HG03039 (cell line): Measurements from ENCODE around the gene CHI3L2.

Experiments
- ATAC-seq: cut with Tn5 transposase; IDR thresholded peaks from one replicate; pipeline ENCODE4 v1.9.1; 2021; ENCODE audit warnings: mild to moderate bottlenecking, moderate library complexity; ENCODE audit not compliant: unreplicated experiment

The CHI3L2 gene

DNA sequence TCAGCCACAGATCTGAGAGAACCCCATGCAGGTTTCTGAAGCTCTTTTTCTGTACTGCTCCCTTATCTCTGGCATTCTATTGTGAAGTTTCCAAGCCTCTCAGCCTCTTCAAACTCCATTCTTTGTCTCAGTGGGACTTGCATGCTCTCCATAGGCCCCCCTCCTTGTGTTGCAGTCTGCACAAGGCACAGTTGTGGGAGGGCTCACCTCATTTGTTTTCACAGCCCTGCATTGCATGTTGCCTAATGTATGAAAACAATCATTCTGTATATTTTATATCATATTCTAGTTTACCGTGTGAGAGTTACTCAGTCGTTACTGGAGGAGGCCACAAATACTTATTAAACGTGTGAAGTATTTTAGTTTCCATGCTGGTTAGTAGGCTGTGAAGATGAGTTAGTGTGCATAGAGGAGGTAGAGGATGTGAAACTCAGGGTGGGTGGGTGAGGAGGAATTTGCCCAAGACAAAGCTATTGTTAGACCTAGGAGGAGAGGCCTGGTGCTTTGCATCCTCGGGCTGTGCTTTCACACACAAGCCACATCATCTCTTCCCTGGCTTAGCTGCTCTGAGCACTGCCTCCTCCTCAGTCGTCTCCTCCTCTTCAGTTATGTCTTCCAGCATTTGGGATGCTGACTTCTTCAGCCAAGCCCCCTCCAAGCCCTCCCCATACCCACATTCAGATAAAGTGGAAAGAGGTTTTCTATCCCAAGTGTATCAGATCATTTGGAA, 7.8 kb upstream of the CHI3L2 start:
- ATAC-seq, result peak; percentile 27

DNA sequence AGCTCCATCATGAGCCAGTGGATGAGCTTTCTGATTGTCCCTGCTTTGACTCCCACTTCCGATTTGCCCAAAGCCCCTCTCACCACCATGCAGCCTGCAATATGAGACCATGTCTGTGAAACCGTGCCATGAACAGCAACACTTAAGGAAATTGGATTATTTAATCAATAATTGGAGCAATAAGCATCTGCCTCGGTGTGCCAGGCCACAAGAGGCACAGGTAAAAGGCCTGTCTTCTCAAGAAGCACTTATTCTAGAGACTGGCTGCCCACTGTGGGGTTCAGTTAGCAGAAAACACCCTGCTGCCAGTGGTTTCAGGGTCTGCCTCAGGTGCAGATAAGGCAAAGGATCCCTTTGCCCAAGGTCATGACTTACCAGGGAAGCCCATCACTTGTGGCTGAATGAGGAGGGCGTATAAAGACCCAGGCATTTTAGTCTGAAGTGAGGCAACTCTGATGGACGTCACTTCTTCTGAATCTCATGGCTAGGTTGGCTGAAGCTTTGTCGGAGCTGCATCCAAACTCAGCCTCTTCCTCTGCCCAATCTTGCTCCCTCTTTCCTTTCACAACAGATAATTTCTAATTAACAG, 7.1 kb upstream of the CHI3L2 start:
- no peak for ATAC-seq

DNA sequence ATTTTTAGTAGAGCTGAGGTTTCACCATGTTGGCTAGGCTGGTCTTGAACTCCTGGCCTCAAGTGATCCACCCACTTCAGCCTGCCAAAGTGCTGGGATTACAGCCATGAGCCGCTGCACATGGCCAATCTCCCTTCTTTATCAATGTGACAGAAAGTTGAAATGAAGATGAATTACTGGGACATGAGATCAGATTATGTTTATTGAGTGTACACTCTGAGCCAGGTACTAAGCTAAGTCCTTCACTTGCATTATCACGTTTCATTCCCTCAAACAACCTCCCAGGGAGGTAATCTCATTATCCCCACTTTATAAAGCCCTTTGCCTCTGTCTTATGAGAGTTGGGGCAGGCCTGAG, 6.3 kb upstream of the CHI3L2 start:
- no peak for ATAC-seq

- ATAC-seq, result peak; percentile 53
Observed at GRCh38 chr1:111221633-111222291, 5.8 kb upstream of the CHI3L2 start.

GRCh38 chr1:111222308-111223125, 5.0 kb upstream of the CHI3L2 start:
- peak; percentile 0 for ATAC-seq

GRCh38 chr1:111223126-111223685, 4.3 kb upstream of the CHI3L2 start:
- ATAC-seq, result no peak

GRCh38 chr1:111225091-111225490, 2.4 kb upstream of the CHI3L2 start:
- ATAC-seq, result no peak

GRCh38 chr1:111225717-111226400, 1.7 kb upstream of the CHI3L2 start:
- ATAC-seq, result no peak

DNA sequence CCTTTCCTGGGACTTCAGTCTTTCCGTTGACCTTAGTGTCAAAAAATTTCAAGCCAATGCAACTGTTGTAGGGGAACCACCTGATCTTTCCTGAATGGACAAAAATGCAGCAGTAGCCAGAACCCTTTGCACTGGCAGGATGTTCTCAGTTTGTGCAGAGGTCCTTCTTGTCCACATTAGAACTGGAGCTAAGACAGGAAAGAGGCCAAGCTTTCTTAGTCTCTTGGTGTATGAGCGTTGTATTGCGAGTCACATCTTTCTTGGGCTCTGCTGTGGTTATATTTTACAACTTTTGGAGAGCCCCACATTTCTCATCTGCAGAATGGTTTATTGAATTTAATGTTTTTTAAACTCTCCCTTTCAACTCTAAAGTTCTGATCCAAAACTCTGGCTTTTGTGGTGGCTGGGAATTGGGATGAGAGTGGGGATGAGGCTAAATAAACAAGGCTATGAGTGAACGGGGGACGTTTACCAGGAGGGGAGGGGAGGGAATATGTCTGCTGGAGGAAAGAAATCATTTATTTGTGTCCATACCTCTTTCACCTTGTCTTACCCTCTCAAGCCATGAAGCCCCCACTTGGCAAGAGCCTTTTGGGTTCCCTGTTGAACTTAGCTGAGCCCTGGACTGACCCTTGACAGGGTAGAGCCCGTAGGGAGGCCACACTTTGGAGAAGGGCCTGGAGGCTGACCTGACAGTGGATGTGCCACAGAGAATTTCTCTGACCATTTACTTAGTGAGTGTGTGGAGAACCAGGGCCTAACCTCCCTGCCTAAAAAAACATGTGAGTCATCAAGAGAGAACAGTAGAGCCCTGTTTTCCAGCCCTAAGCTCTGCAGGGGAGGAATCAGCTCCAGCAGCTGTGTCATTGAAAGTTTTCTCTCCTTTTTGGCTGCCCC, 586 bp downstream of the CHI3L2 start:
- ATAC-seq, result no peak

GRCh38 chr1:111228748-111229126, 1.2 kb downstream of the CHI3L2 start:
- ATAC-seq, result no peak

GRCh38 chr1:111232134-111232533, 4.6 kb downstream of the CHI3L2 start:
- no peak for ATAC-seq

GRCh38 chr1:111234258-111234657, 6.7 kb downstream of the CHI3L2 start:
- no peak for ATAC-seq

DNA sequence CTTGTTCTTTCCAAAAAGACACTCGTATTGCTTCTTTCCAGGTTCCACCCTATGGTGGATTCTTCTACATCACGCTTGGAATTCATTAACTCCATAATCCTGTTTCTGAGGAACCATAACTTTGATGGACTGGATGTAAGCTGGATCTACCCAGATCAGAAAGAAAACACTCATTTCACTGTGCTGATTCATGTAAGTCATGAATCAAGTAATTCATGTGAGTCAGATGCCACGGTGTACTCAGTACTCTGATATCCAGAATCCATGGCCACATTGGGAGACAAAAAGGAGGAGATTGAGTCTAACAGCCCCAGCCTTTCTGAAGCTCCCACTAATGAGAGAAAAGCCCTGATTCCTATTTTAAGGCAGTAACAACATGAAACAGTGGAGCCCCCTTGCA, 7.4 kb downstream of the CHI3L2 start:
- ATAC-seq, result no peak

DNA sequence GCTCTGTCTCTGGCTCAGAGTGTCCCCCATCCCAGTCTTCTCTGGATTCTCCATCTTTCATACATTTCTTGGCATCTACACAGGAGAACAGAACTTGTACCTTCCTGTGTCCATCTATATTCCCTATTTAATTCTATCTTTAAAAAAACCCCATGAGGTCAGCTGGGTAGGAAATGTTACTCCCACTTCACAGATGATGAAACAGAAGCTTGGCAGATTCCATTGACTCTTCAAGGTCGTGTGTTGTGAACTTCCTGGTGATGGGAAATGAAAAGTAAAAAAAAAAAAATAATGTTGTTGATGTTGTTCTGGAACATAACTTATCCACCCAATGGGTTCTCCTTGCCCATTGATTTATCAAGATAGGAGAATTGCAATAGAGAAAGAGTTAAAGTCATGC, 8.9 kb downstream of the CHI3L2 start:
- no peak for ATAC-seq

GRCh38 chr1:111236806-111237205, 9.3 kb downstream of the CHI3L2 start:
- no peak for ATAC-seq

- ATAC-seq, result no peak
Observed at GRCh38 chr1:111238056-111238795, 10.7 kb downstream of the CHI3L2 start.

- no peak for ATAC-seq
Observed at GRCh38 chr1:111241797-111242196, 14.3 kb downstream of the CHI3L2 start.

- ATAC-seq, result no peak
Observed at GRCh38 chr1:111242805-111243523, 15.5 kb downstream of the CHI3L2 start.
